DND-41 (cell line): ENCODE results near the gene C7orf25.

Source experiments
- CTCF ChIP-seq: IDR thresholded peaks from 2 replicates; pipeline ENCODE4 v1.5.1; 2012; ENCODE audit warnings: borderline replicate concordance, low read length, moderate library complexity, mild to moderate bottlenecking; ENCODE audit not compliant: poor library complexity, severe bottlenecking; ENCODE audit errors: extremely low read depth
- EZH2 ChIP-seq: IDR thresholded peaks from 3 replicates; pipeline ENCODE4 v1.6.1; 2012; ENCODE audit warnings: borderline replicate concordance, low read depth, mild to moderate bottlenecking, moderate library complexity, low read length, inconsistent platforms; ENCODE audit not compliant: severe bottlenecking

DNA sequence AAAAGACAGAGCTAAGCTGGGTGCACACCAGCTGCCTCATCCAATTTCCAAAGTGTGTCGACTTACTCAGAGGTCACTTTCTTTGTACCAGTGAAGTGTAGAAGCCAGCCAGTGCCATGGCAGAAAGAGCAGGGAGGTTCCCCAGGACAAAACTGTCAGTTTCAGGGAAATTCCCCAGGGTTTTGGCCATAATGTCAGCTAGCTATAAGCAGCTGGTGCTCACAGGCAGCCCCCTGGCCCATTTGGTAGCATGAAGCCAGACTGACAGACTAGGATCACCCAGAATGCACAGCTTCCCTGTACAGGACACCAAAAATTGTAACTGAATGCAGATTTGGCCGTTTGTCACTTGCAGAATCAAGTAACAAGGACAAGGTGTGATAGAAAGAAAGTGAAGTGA, 48.9 kb upstream of the C7orf25 start:
- TF ChIP-seq CTCF (no peak), EZH2 (no peak)
